Neural cell (in vitro differentiated cells): ENCODE measurements around the gene FAM163B. TPM values are rescaled to one million over a fixed set of nuclear protein-coding genes. Genes with fewer than 3 reads are reported as not detected.

Experiments
- H2AFZ ChIP-seq: fragments of 200-600, 300-800 bp; sonication (generic), shearing (Covaris generic); 2 replicates; pipeline ENCODE4 v1.6.0; 2014; ENCODE audit warnings: low read depth, mild to moderate bottlenecking, antibody characterized with exemption, low read length, moderate library complexity
- H3F3A ChIP-seq: fragments of 200-600 bp; shearing (Covaris generic); 2 replicates; pipeline ENCODE4 v1.6.1; 2016; ENCODE audit warnings: mild to moderate bottlenecking, moderate library complexity, mixed read lengths, antibody characterized with exemption, low read length; ENCODE audit not compliant: insufficient read depth, poor library complexity, severe bottlenecking
- H3K27ac ChIP-seq: fragments of 200-600, 300-800 bp; sonication (generic), shearing (Covaris generic); 2 replicates; pipeline ENCODE4 v1.5.1; 2014; ENCODE audit warnings: mild to moderate bottlenecking, low read length, moderate library complexity
- H3K27me3 ChIP-seq: fragments of 300-800, 200-600 bp; sonication (generic), shearing (Covaris generic); 2 replicates; pipeline ENCODE4 v1.6.0; 2014; ENCODE audit warnings: mild to moderate bottlenecking, low read depth, low read length, moderate library complexity; ENCODE audit not compliant: insufficient read depth
- H3K36me3 ChIP-seq: fragments of 300-800, 200-600 bp; sonication (generic), shearing (Covaris generic); 2 replicates; pipeline ENCODE4 v1.5.1; 2014; ENCODE audit warnings: mild to moderate bottlenecking, antibody characterized with exemption, low read length, moderate library complexity; ENCODE audit not compliant: insufficient read depth
- H3K4me2 ChIP-seq: fragments of 300-800, 200-600 bp; sonication (generic), shearing (Covaris generic); 2 replicates; pipeline ENCODE4 v1.6.0; 2014; ENCODE audit warnings: mild to moderate bottlenecking, low read length
- H3K4me3 ChIP-seq: fragments of 300-800, 200-600 bp; sonication (generic), shearing (Covaris generic); 2 replicates; pipeline ENCODE4 v1.5.1; 2014; ENCODE audit warnings: mild to moderate bottlenecking, low read length, moderate library complexity
- H3K79me2 ChIP-seq: fragments of 200-600 bp; shearing (Covaris generic); replicated peaks from 2 replicates; pipeline ENCODE4 v1.6.0; 2014; ENCODE audit warnings: mild to moderate bottlenecking, low read length, moderate library complexity; ENCODE audit not compliant: insufficient read depth
- H3K9ac ChIP-seq: fragments of 300-800, 200-600 bp; sonication (generic), shearing (Covaris generic); 2 replicates; pipeline ENCODE4 v1.6.1; 2016; ENCODE audit warnings: mild to moderate bottlenecking, low read length, mixed read lengths
- H3K9me2 ChIP-seq: fragments of 200-600 bp; shearing (Covaris generic); 2 replicates; pipeline ENCODE4 v1.6.1; 2016; ENCODE audit warnings: mild to moderate bottlenecking, low read length, mixed read lengths; ENCODE audit not compliant: insufficient read depth
- H3K9me3 ChIP-seq: fragments of 200-600, 300-800 bp; sonication (generic), shearing (Covaris generic); 2 replicates; pipeline ENCODE4 v1.6.1; 2016; ENCODE audit warnings: mild to moderate bottlenecking, mixed run types, low read length, moderate library complexity, mixed read lengths
- H4K20me1 ChIP-seq: fragments of 200-600 bp; shearing (Covaris generic); 2 replicates; pipeline ENCODE4 v1.6.1; 2016; ENCODE audit warnings: mild to moderate bottlenecking, mixed run types; ENCODE audit not compliant: insufficient read depth
- EP300 ChIP-seq: fragments of 450-650 bp; conservative IDR thresholded peaks from 2 replicates; pipeline ENCODE4 v1.6.1; 2014; ENCODE audit warnings: antibody characterized with exemption, mild to moderate bottlenecking, moderate library complexity; ENCODE audit not compliant: poor library complexity, severe bottlenecking
- EZH2 ChIP-seq: fragments of 200-600, 300-800 bp; shearing (Covaris generic), sonication (generic); IDR thresholded peaks from 2 replicates; pipeline ENCODE4 v1.6.1; 2014; ENCODE audit warnings: antibody characterized with exemption, low read length, borderline replicate concordance, mild to moderate bottlenecking; ENCODE audit not compliant: insufficient read depth, poor library complexity, severe bottlenecking
- MXI1 ChIP-seq: fragments of 450-650 bp; conservative IDR thresholded peaks from 2 replicates; pipeline ENCODE4 v1.6.1; 2014; ENCODE audit warnings: antibody characterized with exemption, mild to moderate bottlenecking; ENCODE audit not compliant: poor library complexity, severe bottlenecking
- POLR2AphosphoS5 ChIP-seq: IDR thresholded peaks from 2 replicates; pipeline ENCODE4 v1.6.1; 2012
- RAD21 ChIP-seq: fragments of 450-650 bp; conservative IDR thresholded peaks from 2 replicates; pipeline ENCODE4 v1.6.1; 2014; ENCODE audit warnings: antibody characterized with exemption, mild to moderate bottlenecking, moderate library complexity
- SMC3 ChIP-seq: fragments of 450-650 bp; conservative IDR thresholded peaks from 2 replicates; pipeline ENCODE4 v1.6.1; 2014; ENCODE audit warnings: antibody characterized with exemption, mild to moderate bottlenecking, moderate library complexity; ENCODE audit not compliant: poor library complexity
- TAF1 ChIP-seq: IDR thresholded peaks from 2 replicates; pipeline ENCODE4 v1.6.1; 2012; ENCODE audit warnings: low read depth
- polyA plus RNA-seq: library from polyadenylated mRNA; depleted of rRNA; stranded (reverse); fragments of >200 nt; gene quantifications from 2 replicates; pipeline ENCODE4 v1.2.3, GENCODE V29; 2014
- TF ChIP-seq, protein P1 (sequence below): IDR thresholded peaks from 2 replicates; pipeline ENCODE4 v1.6.1; 2012; ENCODE audit warnings: borderline replicate concordance
- TF ChIP-seq, protein P2 (sequence below): fragments of 450-650 bp; IDR thresholded peaks from 2 replicates; pipeline ENCODE4 v1.5.1; 2014; ENCODE audit warnings: antibody characterized with exemption, mild to moderate bottlenecking, moderate library complexity; ENCODE audit not compliant: poor library complexity, severe bottlenecking

The FAM163B gene
- polyA plus RNA-seq, 1 donor from 2014 or later = 1.5 TPM

DNA sequence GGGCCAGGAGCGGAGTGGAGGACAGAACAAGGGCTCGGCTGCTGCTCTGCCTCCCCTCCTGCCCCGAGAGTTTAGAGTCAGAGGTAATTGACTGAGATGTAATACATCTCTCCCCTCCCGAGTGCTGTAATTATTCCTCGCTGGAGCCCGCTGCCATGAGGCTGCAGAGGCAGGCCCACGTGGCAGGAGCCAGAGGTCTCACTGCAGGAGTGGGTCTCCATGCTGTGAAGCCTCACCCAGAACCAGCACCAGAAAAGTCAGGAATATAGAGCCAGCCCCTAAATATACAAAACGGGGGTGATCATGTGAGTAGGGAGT, 2.5 kb downstream of the FAM163B start:
- no peak overlapping the region for H3K9ac ChIP-seq
- H4K20me1 ChIP-seq = no peaks in the 10 kb centered on the region
- H3K9me2 ChIP-seq = no peaks in the 10 kb centered on the region
- H3K79me2 ChIP-seq = no peaks in the 10 kb centered on the region
- no peaks in the 10 kb centered on the region for H3K9me3 ChIP-seq
- H3K27me3 ChIP-seq = peaks cover 40% of the 10 kb centered on the region
- TF ChIP-seq SMC3 (no peak), POLR2AphosphoS5 (no peak), EZH2 (no peak), RAD21 (no peak), EP300 (no peak), MXI1 (peak; percentile 45)
- TF ChIP-seq, protein P1, sequence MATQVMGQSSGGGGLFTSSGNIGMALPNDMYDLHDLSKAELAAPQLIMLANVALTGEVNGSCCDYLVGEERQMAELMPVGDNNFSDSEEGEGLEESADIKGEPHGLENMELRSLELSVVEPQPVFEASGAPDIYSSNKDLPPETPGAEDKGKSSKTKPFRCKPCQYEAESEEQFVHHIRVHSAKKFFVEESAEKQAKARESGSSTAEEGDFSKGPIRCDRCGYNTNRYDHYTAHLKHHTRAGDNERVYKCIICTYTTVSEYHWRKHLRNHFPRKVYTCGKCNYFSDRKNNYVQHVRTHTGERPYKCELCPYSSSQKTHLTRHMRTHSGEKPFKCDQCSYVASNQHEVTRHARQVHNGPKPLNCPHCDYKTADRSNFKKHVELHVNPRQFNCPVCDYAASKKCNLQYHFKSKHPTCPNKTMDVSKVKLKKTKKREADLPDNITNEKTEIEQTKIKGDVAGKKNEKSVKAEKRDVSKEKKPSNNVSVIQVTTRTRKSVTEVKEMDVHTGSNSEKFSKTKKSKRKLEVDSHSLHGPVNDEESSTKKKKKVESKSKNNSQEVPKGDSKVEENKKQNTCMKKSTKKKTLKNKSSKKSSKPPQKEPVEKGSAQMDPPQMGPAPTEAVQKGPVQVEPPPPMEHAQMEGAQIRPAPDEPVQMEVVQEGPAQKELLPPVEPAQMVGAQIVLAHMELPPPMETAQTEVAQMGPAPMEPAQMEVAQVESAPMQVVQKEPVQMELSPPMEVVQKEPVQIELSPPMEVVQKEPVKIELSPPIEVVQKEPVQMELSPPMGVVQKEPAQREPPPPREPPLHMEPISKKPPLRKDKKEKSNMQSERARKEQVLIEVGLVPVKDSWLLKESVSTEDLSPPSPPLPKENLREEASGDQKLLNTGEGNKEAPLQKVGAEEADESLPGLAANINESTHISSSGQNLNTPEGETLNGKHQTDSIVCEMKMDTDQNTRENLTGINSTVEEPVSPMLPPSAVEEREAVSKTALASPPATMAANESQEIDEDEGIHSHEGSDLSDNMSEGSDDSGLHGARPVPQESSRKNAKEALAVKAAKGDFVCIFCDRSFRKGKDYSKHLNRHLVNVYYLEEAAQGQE = no peak
- TF ChIP-seq, protein P2, sequence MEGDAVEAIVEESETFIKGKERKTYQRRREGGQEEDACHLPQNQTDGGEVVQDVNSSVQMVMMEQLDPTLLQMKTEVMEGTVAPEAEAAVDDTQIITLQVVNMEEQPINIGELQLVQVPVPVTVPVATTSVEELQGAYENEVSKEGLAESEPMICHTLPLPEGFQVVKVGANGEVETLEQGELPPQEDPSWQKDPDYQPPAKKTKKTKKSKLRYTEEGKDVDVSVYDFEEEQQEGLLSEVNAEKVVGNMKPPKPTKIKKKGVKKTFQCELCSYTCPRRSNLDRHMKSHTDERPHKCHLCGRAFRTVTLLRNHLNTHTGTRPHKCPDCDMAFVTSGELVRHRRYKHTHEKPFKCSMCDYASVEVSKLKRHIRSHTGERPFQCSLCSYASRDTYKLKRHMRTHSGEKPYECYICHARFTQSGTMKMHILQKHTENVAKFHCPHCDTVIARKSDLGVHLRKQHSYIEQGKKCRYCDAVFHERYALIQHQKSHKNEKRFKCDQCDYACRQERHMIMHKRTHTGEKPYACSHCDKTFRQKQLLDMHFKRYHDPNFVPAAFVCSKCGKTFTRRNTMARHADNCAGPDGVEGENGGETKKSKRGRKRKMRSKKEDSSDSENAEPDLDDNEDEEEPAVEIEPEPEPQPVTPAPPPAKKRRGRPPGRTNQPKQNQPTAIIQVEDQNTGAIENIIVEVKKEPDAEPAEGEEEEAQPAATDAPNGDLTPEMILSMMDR = no peak
- H3K4me3 ChIP-seq = no peak overlapping the region
- H3K27ac ChIP-seq = no peak overlapping the region
- H3K4me2 ChIP-seq = no peak overlapping the region
- no peaks in the 10 kb centered on the region for H3F3A ChIP-seq
- no peaks in the 10 kb centered on the region for H3K36me3 ChIP-seq
- H2AFZ ChIP-seq = no peak overlapping the region

DNA sequence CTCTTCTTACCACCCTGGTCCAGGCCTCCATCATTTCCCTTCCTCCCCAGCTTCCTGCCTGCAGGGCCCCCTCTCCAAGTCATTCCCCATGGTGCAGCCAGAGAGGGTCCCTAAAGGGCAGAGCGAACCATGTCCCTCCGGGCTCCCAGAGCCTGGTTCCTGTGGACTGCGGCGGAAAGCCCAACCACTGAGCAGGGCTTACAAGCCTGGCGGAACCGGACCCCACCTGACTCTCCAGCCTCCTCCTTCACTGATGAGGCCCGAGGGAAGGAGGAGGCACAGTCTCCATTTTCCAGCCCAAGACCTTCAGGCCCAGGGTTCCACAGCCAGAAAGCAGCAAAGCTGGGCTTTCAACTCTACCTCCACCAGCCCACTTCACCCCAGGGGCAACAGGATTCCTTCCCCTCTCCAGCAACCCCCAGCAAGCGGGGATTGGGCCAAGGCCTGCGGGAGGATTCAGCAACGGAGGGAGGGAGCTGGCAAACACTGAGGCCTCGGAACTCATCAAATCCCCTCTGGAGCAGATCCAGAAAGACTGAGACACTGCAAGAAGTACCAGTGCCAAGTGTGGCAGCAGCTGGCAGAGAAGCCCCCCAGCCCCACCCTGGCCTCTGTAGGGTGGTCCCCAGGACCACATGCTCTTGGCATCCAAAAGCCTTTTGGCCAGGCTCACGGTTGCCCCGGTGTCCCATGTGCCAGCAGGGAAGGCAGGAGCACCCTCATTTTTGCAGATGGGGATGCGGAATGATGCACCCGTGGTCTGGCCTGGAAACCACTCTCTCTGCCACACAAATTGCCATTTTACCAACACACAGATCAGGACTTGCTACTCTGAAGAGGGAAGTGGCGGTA, 3.1 kb downstream of the FAM163B start:
- Histone ChIP-seq H3K4me3 (no peak overlapping the region), H2AFZ (no peak overlapping the region), H3K79me2 (no peaks in the 10 kb centered on the region), H3K9me2 (no peaks in the 10 kb centered on the region), H4K20me1 (no peaks in the 10 kb centered on the region), H3K9ac (no peak overlapping the region), H3K27me3 (peaks cover 36% of the 10 kb centered on the region), H3K4me2 (no peak overlapping the region), H3K36me3 (no peaks in the 10 kb centered on the region), H3K27ac (no peak overlapping the region), H3K9me3 (no peaks in the 10 kb centered on the region), H3F3A (no peaks in the 10 kb centered on the region)
- TF ChIP-seq, protein P1 = no peak
- no peak for TF ChIP-seq RAD21
- TF ChIP-seq SMC3 = no peak
- no peak for TF ChIP-seq TAF1
- no peak for TF ChIP-seq EP300
- TF ChIP-seq POLR2AphosphoS5 = no peak
- TF ChIP-seq, protein P2 = no peak
- no peak for TF ChIP-seq MXI1
- no peak for TF ChIP-seq EZH2
